IMR-90 (cell line): ENCODE results near the gene IFNA14. TPM values are rescaled to one million over a fixed set of nuclear protein-coding genes. Genes with fewer than 3 reads are reported as not detected.

Experiments
- ATAC-seq: fragments of 200-7000 bp; cut with Tn5 transposase; 2 replicates; pipeline ENCODE4 v1.9.1; 2020; ENCODE audit warnings: low read depth, mild to moderate bottlenecking, moderate library complexity
- BruUV-seq: library from RNA; stranded (reverse); fragments of 400-500 nt; replicated peaks from 2 replicates; lab custom pipeline; 2021; lab: Mats Ljungman, UMichigan
- CTCF ChIA-PET: fragments of 300-600 bp; formaldehyde crosslinking; extraction: SDS; loops from one replicate; lab custom pipeline; 2021; ENCODE audit warnings: antibody characterized with exemption; lab: Yijun Ruan, JAX
- POLR2A ChIA-PET: fragments of 300-600 bp; sonication (Branson Sonifier 250); formaldehyde crosslinking; loops from one replicate; lab custom pipeline; 2022; ENCODE audit warnings: antibody characterized with exemption; ENCODE audit not compliant: unreplicated experiment; lab: Charles Lee
- DNase-seq: peaks from one replicate; pipeline ENCODE4 v3.0.0; 2013
- H2AFZ ChIP-seq: replicated peaks from 2 replicates; pipeline ENCODE3; 2013; ENCODE audit warnings: low read length, mild to moderate bottlenecking; ENCODE audit not compliant: poor library complexity
- H2AK5ac ChIP-seq: 2 replicates; pipeline ENCODE4 v1.6.1; 2013; ENCODE audit warnings: low read depth, low read length, inconsistent platforms
- H2AK9ac ChIP-seq: replicated peaks from 2 replicates; pipeline ENCODE3; 2013; ENCODE audit warnings: mild to moderate bottlenecking, low read depth, low read length, moderate library complexity; ENCODE audit not compliant: poor library complexity
- H2BK120ac ChIP-seq: 2 replicates; pipeline ENCODE4 v1.6.1; 2013; ENCODE audit warnings: low read depth, low read length, inconsistent platforms
- H2BK15ac ChIP-seq: 3 replicates; pipeline ENCODE4 v1.6.1; 2013; ENCODE audit warnings: low read depth, low read length, inconsistent platforms
- H2BK20ac ChIP-seq: 2 replicates; pipeline ENCODE4 v1.6.1; 2013; ENCODE audit warnings: low read depth, mild to moderate bottlenecking, inconsistent platforms, low read length, moderate library complexity
- H2BK5ac ChIP-seq: 2 replicates; pipeline ENCODE4 v1.6.1; 2013; ENCODE audit warnings: mild to moderate bottlenecking, low read depth, low read length, inconsistent platforms; ENCODE audit not compliant: poor library complexity, severe bottlenecking
- H3K14ac ChIP-seq: replicated peaks from 2 replicates; pipeline ENCODE4 v1.6.1; 2013; ENCODE audit warnings: low read depth, low read length, inconsistent platforms
- H3K18ac ChIP-seq: 2 replicates; pipeline ENCODE4 v1.6.1; 2013; ENCODE audit warnings: low read depth, low read length, control low read depth
- H3K23ac ChIP-seq: 2 replicates; pipeline ENCODE4 v1.6.1; 2013; ENCODE audit warnings: low read depth, low read length, inconsistent platforms
- H3K27ac ChIP-seq: 2 replicates; pipeline ENCODE4 v1.5.1; 2013; ENCODE audit warnings: mild to moderate bottlenecking, control low read depth, low read length; ENCODE audit not compliant: insufficient read depth
- H3K27me3 ChIP-seq: 2 replicates; pipeline ENCODE4 v1.6.1; 2013; ENCODE audit warnings: low read length; ENCODE audit not compliant: control insufficient read depth, insufficient read depth
- H3K36me3 ChIP-seq: 2 replicates; pipeline ENCODE4 v1.6.1; 2013; ENCODE audit warnings: low read length, mixed read lengths; ENCODE audit not compliant: control insufficient read depth, insufficient read depth
- H3K4ac ChIP-seq: 2 replicates; pipeline ENCODE4 v1.6.1; 2013; ENCODE audit warnings: low read depth, low read length, inconsistent platforms
- H3K4me1 ChIP-seq: 2 replicates; pipeline ENCODE4 v1.6.1; 2013; ENCODE audit warnings: low read length, mixed read lengths; ENCODE audit not compliant: control insufficient read depth, insufficient read depth
- H3K4me2 ChIP-seq: 2 replicates; pipeline ENCODE4 v1.6.1; 2013; ENCODE audit warnings: low read depth, mild to moderate bottlenecking, control low read depth, low read length, moderate library complexity
- H3K4me3 ChIP-seq: 2 replicates; pipeline ENCODE4 v1.5.1; 2013; ENCODE audit warnings: low read depth, mild to moderate bottlenecking, control low read depth, low read length, moderate library complexity; ENCODE audit not compliant: insufficient read depth
- H3K56ac ChIP-seq: 2 replicates; pipeline ENCODE4 v1.6.1; 2013; ENCODE audit warnings: low read length, inconsistent platforms; ENCODE audit not compliant: insufficient read depth; ENCODE audit errors: extremely low read depth
- H3K79me1 ChIP-seq, 2 experiments: 2 replicates each; pipeline ENCODE4 v1.6.1; 2013; ENCODE audit warnings: low read length in 2 of 2, inconsistent platforms in 1 of 2, low read depth in 1 of 2
- H3K9ac ChIP-seq: 2 replicates; pipeline ENCODE4 v1.6.1; 2013; ENCODE audit warnings: low read depth, low read length, control low read depth
- H3K9me1 ChIP-seq: 2 replicates; pipeline ENCODE4 v1.6.1; 2013; ENCODE audit warnings: low read length, inconsistent platforms; ENCODE audit not compliant: insufficient read depth
- H3K9me3 ChIP-seq: 2 replicates; pipeline ENCODE4 v1.6.1; 2013; ENCODE audit warnings: low read length; ENCODE audit not compliant: control insufficient read depth, insufficient read depth
- H4K20me1 ChIP-seq: 2 replicates; pipeline ENCODE4 v1.6.1; 2013; ENCODE audit warnings: low read length, inconsistent platforms; ENCODE audit not compliant: insufficient read depth
- H4K5ac ChIP-seq: 2 replicates; pipeline ENCODE4 v1.6.1; 2013; ENCODE audit warnings: mild to moderate bottlenecking, low read depth, low read length, control low read depth
- H4K8ac ChIP-seq, 2 experiments: 2 replicates each; pipeline ENCODE4 v1.6.1; 2013; ENCODE audit warnings: low read depth in 2 of 2, low read length in 2 of 2, control low read depth in 1 of 2, inconsistent platforms in 1 of 2
- H4K91ac ChIP-seq: 2 replicates; pipeline ENCODE4 v1.6.1; 2013; ENCODE audit warnings: low read depth, low read length, inconsistent platforms; ENCODE audit not compliant: insufficient read depth
- BHLHE40 ChIP-seq: fragments of 150-350 bp; IDR thresholded peaks from 2 replicates; pipeline ENCODE4 v1.6.1; 2016; ENCODE audit warnings: mild to moderate bottlenecking, low read depth, low read length
- CEBPB ChIP-seq: IDR thresholded peaks from 2 replicates; pipeline ENCODE4 v1.6.1; 2012; ENCODE audit warnings: low read depth, low read length, improper control_type of control experiment
- CHD1 ChIP-seq: IDR thresholded peaks from 2 replicates; pipeline ENCODE4 v1.6.1; 2012; ENCODE audit warnings: low read depth, low read length, improper control_type of control experiment
- FOS ChIP-seq: fragments of 150-350 bp; IDR thresholded peaks from 2 replicates; pipeline ENCODE4 v1.6.1; 2016; ENCODE audit warnings: low read depth, low read length
- MAZ ChIP-seq: IDR thresholded peaks from 2 replicates; pipeline ENCODE4 v1.6.1; 2012; ENCODE audit warnings: low read depth, mild to moderate bottlenecking, low read length, improper control_type of control experiment, moderate library complexity, borderline replicate concordance
- MXI1 ChIP-seq: IDR thresholded peaks from 2 replicates; pipeline ENCODE4 v1.6.1; 2012; ENCODE audit warnings: low read depth, mild to moderate bottlenecking, low read length, moderate library complexity, borderline replicate concordance
- POLR2A ChIP-seq: IDR thresholded peaks from 2 replicates; pipeline ENCODE4 v1.6.1; 2012; ENCODE audit warnings: mild to moderate bottlenecking, low read depth, low read length
- RAD21 ChIP-seq: IDR thresholded peaks from 2 replicates; pipeline ENCODE4 v1.6.1; 2012; ENCODE audit warnings: low read length, improper control_type of control experiment
- RCOR1 ChIP-seq: IDR thresholded peaks from 2 replicates; pipeline ENCODE4 v1.6.1; 2012; ENCODE audit warnings: mild to moderate bottlenecking, low read length, improper control_type of control experiment; ENCODE audit not compliant: insufficient replicate concordance
- RFX5 ChIP-seq: IDR thresholded peaks from 2 replicates; pipeline ENCODE4 v1.8.0; 2012; ENCODE audit warnings: low read depth, mild to moderate bottlenecking, low read length, moderate library complexity
- SMC3 ChIP-seq: fragments of 150-350 bp; IDR thresholded peaks from 2 replicates; pipeline ENCODE4 v1.6.1; 2016; ENCODE audit warnings: low read depth, mild to moderate bottlenecking, antibody characterized with exemption, low read length, moderate library complexity
- WGBS, 2 experiments: methylation state at CpG; one replicate each; pipeline versions ENCODE4 v1.1.5 to v1.1.7; 2013; ENCODE audit warnings: missing lambda C conversion rate in 2 of 2; ENCODE audit not compliant: insufficient read length in 1 of 2; ENCODE audit errors: extremely low coverage in 2 of 2; 5-methylcytosine and 5-hydroxymethylcytosine counted together
- dilution Hi-C: fragments of 300-500 bp; cut with HindIII; formaldehyde crosslinking; loops from one replicate; pipeline ENCODE4 v1.14.3; 2018; ENCODE audit warnings: low sequenced_read_pairs; ENCODE audit not compliant: unreplicated experiment
- in situ Hi-C: fragments of 300-500 bp; cut with MboI; formaldehyde crosslinking; loops from 3 replicates; pipeline ENCODE4 v1.14.3; 2019; ENCODE audit warnings: low sequenced_read_pairs, inconsistent platforms, mixed read lengths
- intact Hi-C: fragments of 100-400 bp; cut with micrococcal nuclease; formaldehyde crosslinking; loops from 2 replicates; pipeline ENCODE4 v1.10.0; 2022
- polyA plus RNA-seq, 3 experiments: library from polyadenylated mRNA; depleted of rRNA; stranded (reverse); fragments of >200 nt; gene quantifications; 2 replicates each; pipeline ENCODE4 v1.2.3, GENCODE V29; 2012; ENCODE audit warnings: low replicate concordance in 1 of 3
- total RNA-seq: library from RNA; depleted of rRNA; stranded (reverse); fragments of >200 nt; gene quantifications from 2 replicates; pipeline ENCODE4 v1.2.3, GENCODE V29; 2012
- TF ChIP-seq, protein P1 (sequence below): fragments of 150-350 bp; IDR thresholded peaks from 2 replicates; pipeline ENCODE4 v1.6.1; 2017; ENCODE audit warnings: mild to moderate bottlenecking, antibody characterized with exemption, low read length, low read depth
- TF ChIP-seq, protein P2 (sequence below): conservative IDR thresholded peaks from 2 replicates; pipeline ENCODE4 v1.5.1; 2012; ENCODE audit warnings: mild to moderate bottlenecking, low read depth, low read length, improper control_type of control experiment

The IFNA14 gene
- total and polyA plus RNA-seq, 2 of the 4 experiments (the other 2 are of a cell fraction): not detected

DNA sequence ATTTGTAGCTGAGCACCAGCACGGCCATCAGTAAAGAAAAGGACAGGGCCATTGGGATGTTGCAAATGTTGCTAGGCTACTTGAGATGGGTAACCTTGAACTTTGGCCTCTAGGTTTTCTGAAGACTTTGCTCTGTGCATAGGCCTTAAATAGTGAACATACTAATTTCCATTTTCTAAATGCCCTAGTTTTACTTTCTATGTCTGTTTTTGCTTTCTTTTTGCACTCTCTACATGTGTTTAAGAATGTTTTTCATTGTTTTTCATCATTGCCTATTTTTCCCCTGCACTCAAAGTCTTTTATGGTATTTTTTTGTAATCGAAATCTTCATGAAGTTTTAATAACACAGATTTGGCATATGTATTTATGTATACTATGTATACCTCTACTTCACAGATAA, 11.7 kb downstream of the IFNA14 start, which contains the start of gene IFNA17:
Gene IFNA17 (minus strand): TSS at position 101 of the 400 bp plus-strand sequence. CDS start 49 bp downstream, at position 52.
- H3K9ac ChIP-seq: no peak within 1 kb of the TSS
- DNase-seq: no peak
- H3K4me3 ChIP-seq: no peak within 1 kb of the TSS
- no peaks in the 10 kb centered on the region for H3K9me3 ChIP-seq
- no peak within 1 kb of the TSS for H2AK5ac ChIP-seq
- intact Hi-C loops (no loop called here), in situ Hi-C loops (no loop called here), dilution Hi-C loops (no loop called here)
- H3K4me2 ChIP-seq: no peak within 1 kb of the TSS
- BruUV-seq: no TSS peak
- no peak for ATAC-seq
- no peak within 1 kb of the TSS for H4K91ac ChIP-seq
- H3K27ac ChIP-seq: no peak within 1 kb of the TSS
- H2BK120ac ChIP-seq: no peak within 1 kb of the TSS
- ChIA-PET POLR2A (no interaction called here), CTCF (interaction anchor here (1.7 kb wide), 1 partner anchor 167 kb away, joined by 4 read pairs; no protein-coding TSS in a partner anchor)
- no peak within 1 kb of the TSS for H2AK9ac ChIP-seq
- H3K14ac ChIP-seq: no peak within 1 kb of the TSS
- H2AFZ ChIP-seq: no peak within 1 kb of the TSS
- H3K27me3 ChIP-seq: no peaks in the 10 kb centered on the region
- no peak within 1 kb of the TSS for H3K4ac ChIP-seq
- TF ChIP-seq SMC3 (no peak), POLR2A (no peak), RFX5 (no peak), CEBPB (no peak), FOS (no peak), MXI1 (no peak), BHLHE40 (no peak), RCOR1 (no peak), CHD1 (no peak), RAD21 (no peak), MAZ (no peak)
- TF ChIP-seq, protein P1, sequence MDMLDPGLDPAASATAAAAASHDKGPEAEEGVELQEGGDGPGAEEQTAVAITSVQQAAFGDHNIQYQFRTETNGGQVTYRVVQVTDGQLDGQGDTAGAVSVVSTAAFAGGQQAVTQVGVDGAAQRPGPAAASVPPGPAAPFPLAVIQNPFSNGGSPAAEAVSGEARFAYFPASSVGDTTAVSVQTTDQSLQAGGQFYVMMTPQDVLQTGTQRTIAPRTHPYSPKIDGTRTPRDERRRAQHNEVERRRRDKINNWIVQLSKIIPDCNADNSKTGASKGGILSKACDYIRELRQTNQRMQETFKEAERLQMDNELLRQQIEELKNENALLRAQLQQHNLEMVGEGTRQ: no peak
- TF ChIP-seq, protein P2, sequence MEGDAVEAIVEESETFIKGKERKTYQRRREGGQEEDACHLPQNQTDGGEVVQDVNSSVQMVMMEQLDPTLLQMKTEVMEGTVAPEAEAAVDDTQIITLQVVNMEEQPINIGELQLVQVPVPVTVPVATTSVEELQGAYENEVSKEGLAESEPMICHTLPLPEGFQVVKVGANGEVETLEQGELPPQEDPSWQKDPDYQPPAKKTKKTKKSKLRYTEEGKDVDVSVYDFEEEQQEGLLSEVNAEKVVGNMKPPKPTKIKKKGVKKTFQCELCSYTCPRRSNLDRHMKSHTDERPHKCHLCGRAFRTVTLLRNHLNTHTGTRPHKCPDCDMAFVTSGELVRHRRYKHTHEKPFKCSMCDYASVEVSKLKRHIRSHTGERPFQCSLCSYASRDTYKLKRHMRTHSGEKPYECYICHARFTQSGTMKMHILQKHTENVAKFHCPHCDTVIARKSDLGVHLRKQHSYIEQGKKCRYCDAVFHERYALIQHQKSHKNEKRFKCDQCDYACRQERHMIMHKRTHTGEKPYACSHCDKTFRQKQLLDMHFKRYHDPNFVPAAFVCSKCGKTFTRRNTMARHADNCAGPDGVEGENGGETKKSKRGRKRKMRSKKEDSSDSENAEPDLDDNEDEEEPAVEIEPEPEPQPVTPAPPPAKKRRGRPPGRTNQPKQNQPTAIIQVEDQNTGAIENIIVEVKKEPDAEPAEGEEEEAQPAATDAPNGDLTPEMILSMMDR: no peak
- H4K8ac ChIP-seq: no peak within 1 kb of the TSS
- no peaks in the 10 kb centered on the region for H3K36me3 ChIP-seq
- no peaks in the 10 kb centered on the region for H4K20me1 ChIP-seq
- H2BK5ac ChIP-seq: no peak within 1 kb of the TSS
- H3K56ac ChIP-seq: no peak within 1 kb of the TSS
- H3K23ac ChIP-seq: no peak within 1 kb of the TSS
- no peaks in the 10 kb centered on the region for H3K9me1 ChIP-seq
- no CpG with 5 or more reads among the region's 2 CpGs for WGBS, 2 experiments
- H2BK15ac ChIP-seq: no peak within 1 kb of the TSS
- no peak within 1 kb of the TSS for H3K18ac ChIP-seq
- H3K79me1 ChIP-seq: no peaks in the 10 kb centered on the region
- no peaks in the 10 kb centered on the region for H3K4me1 ChIP-seq
- no peak within 1 kb of the TSS for H4K5ac ChIP-seq
- no peak within 1 kb of the TSS for H2BK20ac ChIP-seq
